Measurements from ENCODE around the gene ETS2. TPM values are rescaled to one million over a fixed set of nuclear protein-coding genes. Genes with fewer than 3 reads are reported as not detected.

ETS2 gene
- total RNA-seq, 1 experiment from 2014 or later: 132 TPM

GRCh38 chr21:38798081-38798480 lies 7.6 kb upstream of the ETS2 start:
- CTCF ChIA-PET: no interaction called here

GRCh38 chr21:38798481-38798882 lies 7.2 kb upstream of the ETS2 start:
- POLR2A ChIA-PET: interaction anchor here (1.2 kb wide), 1 partner anchor 11 kb away, joined by 19 read pairs; no protein-coding TSS in a partner anchor
- intact Hi-C loops (cut with micrococcal nuclease; ENCODE audit: unreplicated experiment) (no loop called here), in situ Hi-C loops (cut with HindIII; ENCODE audit: low pct_unique_long_range_greater_than_20kb, low sequenced_read_pairs) (no loop called here)
- Histone ChIP-seq H3K4me1 (ENCODE audit: control insufficient read depth, insufficient read depth, low read length) (peaks cover 78% of the 10 kb centered on the region), H3K27ac (ENCODE audit: low read length) (peak overlapping the region; percentile 99), H3K9me3 (ENCODE audit: control insufficient read depth, insufficient read depth, low read depth, low read length) (no peaks in the 10 kb centered on the region), H3K36me3 (ENCODE audit: control insufficient read depth, insufficient read depth, low read length) (no peaks in the 10 kb centered on the region), H3K27me3 (ENCODE audit: control insufficient read depth, insufficient read depth, low read length) (no peaks in the 10 kb centered on the region), H3K4me3 (ENCODE audit: low read depth in 2 of 2, low read length in 2 of 2) (peak overlapping the region in 1 of 2 experiments; percentile 35; a peak in 2 of 4 replicates)
- BruUV-seq (replicated peaks): no TSS peak
- CTCF ChIA-PET: no interaction called here
- TF ChIP-seq CTCF (IDR thresholded peaks at IDR 0.05): no peak
- TF ChIP-seq TCF7L2 (IDR thresholded peaks at IDR 0.05; ENCODE audit: low read depth, low read length): no peak
- TF ChIP-seq POLR2AphosphoS5 (IDR thresholded peaks at IDR 0.05; ENCODE audit: low read depth, low read length): peak; percentile 47; the same call in 1 of the 2 replicates
- no peak for TF ChIP-seq REST (IDR thresholded peaks at IDR 0.05; ENCODE audit: insufficient read depth in 1 of 2, low read depth in 2 of 2, low read length in 1 of 2)
- ATAC-seq (peak; percentile 77), DNase-seq (ENCODE audit: low read depth, low spot score) (no peak)

More at GRCh38 chr21:38798081-38798480, 7.6 kb upstream of the ETS2 start:
- in situ Hi-C loops (cut with HindIII; ENCODE audit: low pct_unique_long_range_greater_than_20kb, low sequenced_read_pairs) (no loop called here), intact Hi-C loops (cut with micrococcal nuclease; ENCODE audit: unreplicated experiment) (no loop called here)
- TF ChIP-seq REST (IDR thresholded peaks at IDR 0.05; ENCODE audit: insufficient read depth in 1 of 2, low read depth in 2 of 2, low read length in 1 of 2) (no peak), TCF7L2 (IDR thresholded peaks at IDR 0.05; ENCODE audit: low read depth, low read length) (no peak), POLR2AphosphoS5 (IDR thresholded peaks at IDR 0.05; ENCODE audit: low read depth, low read length) (no peak), CTCF (IDR thresholded peaks at IDR 0.05) (no peak), SIN3A (IDR thresholded peaks at IDR 0.05; ENCODE audit: borderline replicate concordance, insufficient read depth, low read depth, low read length) (no peak)
- H3K27me3 ChIP-seq (ENCODE audit: control insufficient read depth, insufficient read depth, low read length): no peaks in the 10 kb centered on the region
- peak overlapping the region; percentile 99 for H3K27ac ChIP-seq (ENCODE audit: low read length)
- no peaks in the 10 kb centered on the region for H3K36me3 ChIP-seq (ENCODE audit: control insufficient read depth, insufficient read depth, low read length)
- peak overlapping the region in 1 of 2 experiments; percentile 35; a peak in 2 of 4 replicates for H3K4me3 ChIP-seq (ENCODE audit: low read depth in 2 of 2, low read length in 2 of 2)
- BruUV-seq (replicated peaks): no TSS peak
- no peaks in the 10 kb centered on the region for H3K9me3 ChIP-seq (ENCODE audit: control insufficient read depth, insufficient read depth, low read depth, low read length)
- no peak for DNase-seq (ENCODE audit: low read depth, low spot score)
- peaks cover 74% of the 10 kb centered on the region for H3K4me1 ChIP-seq (ENCODE audit: control insufficient read depth, insufficient read depth, low read length)
- ATAC-seq: no peak
- POLR2A ChIA-PET: no interaction called here
